ENCODE results near the gene HSBP1L1.

HSBP1L1 gene

GRCh38 chr18:79964330-79965118 lies at the start of gene HSBP1L1:
HSBP1L1 (plus strand) TSS chr18:79964643; CDS start chr18:79964736, 93 bp downstream.
- no peak for FAIRE-seq

DNA sequence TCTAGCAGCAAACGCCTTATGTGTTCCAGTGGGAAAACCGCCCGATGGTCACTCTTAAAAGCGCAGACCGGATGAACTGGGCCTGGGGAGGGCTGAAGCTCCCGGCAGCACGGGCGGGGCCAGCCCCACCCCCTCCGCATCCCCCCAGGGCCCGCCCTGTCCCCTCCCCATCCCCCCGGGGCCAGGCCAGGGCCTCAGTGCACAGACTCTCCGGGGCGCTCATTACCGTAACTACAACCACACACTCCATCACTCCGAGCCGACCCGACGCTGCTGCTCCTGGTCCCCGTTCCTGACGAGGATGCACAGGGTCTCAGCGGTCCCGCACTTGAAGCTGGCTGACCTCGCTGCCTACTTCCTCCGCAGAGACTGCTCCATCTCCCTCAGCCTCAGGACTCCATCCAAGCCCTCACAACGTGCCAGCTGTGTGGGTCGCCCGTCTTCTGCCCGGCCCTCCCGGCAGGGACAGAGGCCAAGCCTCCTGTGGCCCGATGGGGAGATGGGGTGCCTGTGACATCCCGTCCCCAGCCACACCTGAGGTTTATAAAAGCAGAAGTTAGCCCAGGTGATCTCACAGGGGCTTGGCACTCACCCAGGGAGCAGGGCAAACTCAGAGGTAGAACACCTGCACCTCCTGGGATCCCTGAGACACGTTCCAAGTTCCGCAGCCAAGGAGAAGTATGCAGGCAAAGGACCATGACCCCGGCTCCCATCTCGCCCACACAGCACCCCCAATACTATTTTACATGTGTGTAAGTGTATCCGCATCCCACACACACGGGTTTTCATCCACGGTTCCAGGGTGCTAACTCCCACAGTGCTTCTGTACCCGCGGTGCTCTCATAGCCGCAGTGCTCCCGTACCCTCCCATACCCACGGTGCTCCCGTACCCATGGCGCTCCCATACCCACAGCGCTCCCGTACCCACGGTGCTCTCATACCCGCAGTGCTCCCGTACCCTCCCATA lies 49.0 kb upstream of the HSBP1L1 start:
- no peak for FAIRE-seq

DNA sequence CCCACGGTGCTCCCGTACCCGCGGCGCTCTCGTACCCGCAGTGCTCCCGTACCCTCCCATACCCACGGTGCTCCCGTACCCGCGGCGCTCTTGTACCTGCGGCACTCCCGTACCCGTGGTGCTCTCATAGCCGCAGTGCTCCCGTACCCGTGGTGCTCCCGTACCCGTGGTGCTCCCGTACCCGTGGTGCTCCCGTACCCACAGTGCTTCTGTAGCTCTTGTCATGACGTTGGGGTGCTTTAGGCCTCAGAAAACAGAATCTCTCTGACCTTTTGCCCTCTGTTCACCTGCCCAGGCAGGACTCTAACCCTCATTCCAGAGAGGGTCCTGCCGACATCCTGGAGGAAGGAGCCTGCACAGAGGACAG lies 48.3 kb upstream of the HSBP1L1 start:
- FAIRE-seq, result no peak

DNA sequence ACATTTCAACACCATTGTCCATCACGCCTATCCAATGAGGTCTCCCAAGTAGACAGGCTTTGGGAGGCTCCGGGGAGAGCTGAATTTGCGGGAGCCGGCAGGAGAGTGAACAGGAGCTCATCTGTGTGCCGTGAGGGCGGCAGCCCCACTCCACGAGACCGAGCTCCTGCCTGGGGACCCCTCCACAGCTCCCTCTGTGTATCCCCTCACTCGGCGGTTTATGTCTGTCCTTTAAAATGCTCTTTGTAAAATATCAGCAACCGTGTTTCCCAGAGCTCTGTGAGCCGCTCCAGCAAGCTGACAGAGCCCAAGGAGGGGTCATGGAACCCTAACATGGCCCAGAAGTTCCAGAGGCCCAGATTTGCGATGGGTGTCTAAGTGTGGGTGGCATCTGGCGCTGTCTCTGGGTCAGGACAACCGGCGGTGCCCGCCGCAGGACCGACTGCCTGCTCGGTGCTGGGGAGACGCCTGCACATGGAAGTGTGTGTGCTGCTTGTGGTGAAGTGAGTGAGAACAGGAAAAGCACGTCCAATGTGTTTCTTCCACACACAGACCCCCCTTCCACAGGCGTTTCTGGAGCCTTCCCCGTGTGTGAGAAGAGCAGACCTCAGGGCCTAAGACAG lies 47.8 kb upstream of the HSBP1L1 start:
- no peak for FAIRE-seq

- FAIRE-seq, result no peak
These were observed 47.1 kb upstream of the HSBP1L1 start for GRCh38 chr18:79917169-79917852.

DNA sequence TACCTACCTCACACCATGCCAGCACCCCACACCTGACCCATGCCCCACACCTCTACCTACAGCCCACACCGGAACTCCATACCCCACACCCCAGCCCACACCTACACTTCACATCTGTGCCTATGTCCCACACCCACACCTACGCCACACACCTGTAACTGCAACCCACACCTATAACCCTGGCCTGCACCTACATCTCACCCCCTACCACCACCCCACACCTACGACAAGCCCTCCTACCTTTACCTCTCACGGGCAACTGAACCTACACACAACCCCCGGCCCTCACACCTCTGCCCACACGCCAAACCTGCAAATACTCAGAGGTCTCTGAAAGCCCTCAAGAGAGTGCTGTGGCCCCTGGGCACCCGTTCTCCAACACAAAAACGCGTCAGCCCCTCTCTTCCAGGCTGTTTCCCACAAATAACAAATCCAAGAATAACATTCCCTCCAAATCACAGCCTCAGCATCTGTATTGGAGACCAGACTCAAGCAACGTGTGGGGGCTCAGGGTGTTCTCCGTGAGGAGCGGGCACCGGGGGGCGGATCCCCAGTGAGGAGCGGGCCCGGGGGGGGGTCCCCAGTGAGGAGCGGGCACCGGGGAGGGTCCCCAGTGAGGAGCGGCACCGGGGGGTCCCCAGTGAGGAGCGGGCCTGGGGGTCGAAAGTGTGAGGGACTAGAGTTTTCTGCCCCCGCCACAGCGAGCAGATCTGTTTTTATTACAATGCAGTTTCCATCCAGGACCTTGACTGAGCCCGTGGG lies 46.4 kb upstream of the HSBP1L1 start:
- no peak for FAIRE-seq

GRCh38 chr18:79918615-79919011 lies 45.8 kb upstream of the HSBP1L1 start:
- FAIRE-seq, result no peak

DNA sequence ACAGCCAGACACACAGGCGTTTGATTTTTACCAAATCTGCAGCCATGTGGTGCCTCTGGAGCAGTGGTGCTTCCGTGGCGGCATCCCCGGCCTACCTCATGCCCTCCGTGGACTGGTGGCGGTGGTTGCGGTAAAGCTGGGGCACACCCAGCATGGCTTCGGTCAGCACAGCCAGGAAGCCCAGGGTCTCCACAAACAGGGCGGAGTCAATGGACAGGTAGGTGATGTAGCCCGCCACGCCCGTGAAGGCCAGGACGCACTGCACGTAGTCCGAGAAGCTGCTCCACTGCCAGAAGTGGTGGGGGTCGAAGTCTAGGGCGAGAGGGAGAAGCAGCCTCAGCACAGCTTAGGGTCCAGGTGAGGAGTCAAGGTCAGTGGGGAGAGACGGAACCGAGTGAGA lies 45.4 kb upstream of the HSBP1L1 start:
- FAIRE-seq, result no peak

GRCh38 chr18:79921984-79922965 lies 42.2 kb upstream of the HSBP1L1 start:
- no peak for FAIRE-seq

DNA sequence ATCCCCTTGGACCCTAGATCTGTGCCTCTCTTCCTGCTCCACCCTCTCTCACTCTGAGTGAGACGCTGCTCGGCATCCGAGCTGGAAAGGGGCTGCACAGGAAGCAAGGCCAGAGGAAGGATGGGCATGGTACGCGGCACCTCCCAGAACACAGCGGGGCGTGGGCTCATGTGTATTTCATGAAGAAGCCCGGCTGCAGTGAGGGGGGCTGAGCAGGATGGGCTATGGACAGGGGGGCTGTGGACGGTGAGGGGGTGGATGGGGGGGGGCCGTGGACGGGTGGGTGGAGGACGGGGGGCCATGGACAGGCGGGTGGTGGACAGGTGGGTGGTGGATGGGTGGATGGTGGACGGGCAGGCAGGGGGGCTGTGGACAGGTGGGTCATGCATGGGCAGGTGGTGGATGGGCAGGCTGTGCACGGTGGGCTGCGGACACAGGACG lies 41.5 kb upstream of the HSBP1L1 start:
- no peak for FAIRE-seq

GRCh38 chr18:79923896-79924585 lies 40.4 kb upstream of the HSBP1L1 start:
- no peak for FAIRE-seq

- FAIRE-seq, result peak; percentile 51
These were observed 39.4 kb upstream of the HSBP1L1 start for GRCh38 chr18:79924814-79925731.

DNA sequence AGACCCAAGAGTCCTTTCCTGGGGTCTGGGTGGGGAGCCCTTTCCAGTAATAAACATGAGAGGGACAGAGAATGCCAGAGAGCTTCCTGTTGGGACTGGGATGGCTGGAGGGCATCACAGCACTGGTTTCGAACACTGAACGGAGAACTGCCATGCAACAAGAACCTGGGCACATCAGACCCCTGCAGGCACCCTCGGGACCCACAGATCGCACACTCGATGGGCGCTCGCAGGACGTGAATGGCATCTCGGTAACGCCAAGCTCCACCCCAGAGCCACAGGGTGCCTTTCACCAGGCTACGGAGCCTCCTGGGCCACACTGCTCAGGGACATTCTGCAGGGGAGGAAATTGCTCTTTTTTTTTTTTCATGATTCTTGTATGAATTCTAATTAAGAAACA lies 38.1 kb upstream of the HSBP1L1 start:
- no peak for FAIRE-seq

DNA sequence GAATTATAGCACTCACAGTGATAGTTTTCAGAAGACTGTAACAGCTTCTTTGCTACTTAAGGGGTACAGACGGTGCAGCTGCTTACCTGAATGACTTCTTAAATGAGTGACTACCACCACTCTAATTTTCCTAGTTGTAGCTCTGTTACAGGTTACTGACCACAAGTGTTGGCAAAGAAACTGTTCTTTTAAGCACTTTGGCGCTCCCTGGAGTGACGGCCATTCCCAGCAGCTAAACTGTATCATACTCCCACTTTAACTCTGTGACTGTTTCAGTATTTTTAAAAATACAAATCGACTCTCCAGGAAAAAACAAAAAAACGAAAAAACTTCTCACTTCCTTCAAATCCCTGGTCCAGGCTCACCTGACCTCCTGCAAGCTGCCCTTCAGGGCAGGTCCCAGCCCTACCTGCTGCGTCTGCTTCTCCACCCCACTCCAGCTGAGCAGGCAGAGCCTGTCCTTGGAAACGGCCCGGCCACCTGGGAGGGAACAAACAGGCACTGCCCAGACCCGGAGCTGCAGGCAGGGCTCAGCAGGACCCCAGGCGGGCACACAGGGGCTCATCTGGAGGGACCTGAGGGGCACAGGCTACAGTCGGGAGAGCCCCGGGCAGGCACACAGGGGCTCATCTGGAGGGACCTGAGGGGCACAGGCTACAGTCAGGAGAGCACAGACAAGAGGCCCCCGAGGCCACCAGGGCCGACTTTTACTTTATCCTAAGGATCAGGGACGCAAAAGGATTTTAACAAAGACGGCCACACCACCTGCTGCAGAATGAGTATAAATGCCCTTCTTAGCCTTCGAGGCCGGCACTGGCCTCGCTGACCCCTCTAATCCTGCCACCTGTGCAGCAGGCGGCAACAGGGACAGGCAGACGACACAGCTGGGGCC lies 37.5 kb upstream of the HSBP1L1 start:
- FAIRE-seq, result no peak

DNA sequence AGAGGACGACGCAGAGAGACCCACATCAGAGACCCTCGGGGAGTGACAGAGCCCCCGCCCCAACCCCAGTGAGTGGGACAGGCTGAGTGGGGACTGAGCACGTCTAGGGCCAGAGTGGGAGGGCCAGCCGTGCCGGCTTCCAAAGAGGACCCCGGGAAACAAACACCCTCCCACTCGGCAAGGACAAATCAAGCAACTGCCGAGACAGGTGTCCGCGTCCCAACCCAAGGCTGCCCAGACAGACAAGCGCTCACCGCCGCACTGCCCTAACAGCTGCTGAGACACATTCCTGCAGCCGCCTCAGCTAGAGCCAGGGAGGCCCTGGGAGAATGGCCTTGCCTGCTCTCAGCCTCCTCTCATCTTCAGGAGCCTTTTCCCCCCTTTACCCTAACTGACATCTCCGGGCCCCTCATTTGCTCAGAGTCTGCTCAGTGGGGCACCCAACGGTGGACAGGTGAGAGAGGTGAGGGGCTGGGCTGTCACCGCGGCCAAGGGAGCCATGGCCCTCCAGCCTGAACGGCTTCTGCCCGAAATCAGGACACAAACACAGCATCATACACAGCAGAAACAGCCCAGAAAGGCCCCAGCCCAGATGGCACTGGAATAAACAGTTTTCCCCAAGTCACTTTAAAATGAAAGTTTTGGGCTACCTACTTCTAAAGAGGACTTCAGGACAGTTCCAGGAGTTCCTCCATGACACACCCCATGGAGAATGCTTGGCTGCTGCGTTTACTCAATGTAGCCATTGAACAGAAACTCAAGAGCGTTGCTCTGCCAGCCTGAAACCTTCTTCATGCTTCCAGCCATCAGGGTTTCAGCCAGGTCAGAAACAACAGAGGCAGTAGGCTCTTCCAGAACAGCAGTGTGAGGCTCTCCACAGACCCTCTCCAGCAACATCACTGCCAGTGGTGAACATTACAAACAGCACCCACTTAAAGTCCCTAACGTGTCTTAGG lies 36.6 kb upstream of the HSBP1L1 start:
- no peak for FAIRE-seq

DNA sequence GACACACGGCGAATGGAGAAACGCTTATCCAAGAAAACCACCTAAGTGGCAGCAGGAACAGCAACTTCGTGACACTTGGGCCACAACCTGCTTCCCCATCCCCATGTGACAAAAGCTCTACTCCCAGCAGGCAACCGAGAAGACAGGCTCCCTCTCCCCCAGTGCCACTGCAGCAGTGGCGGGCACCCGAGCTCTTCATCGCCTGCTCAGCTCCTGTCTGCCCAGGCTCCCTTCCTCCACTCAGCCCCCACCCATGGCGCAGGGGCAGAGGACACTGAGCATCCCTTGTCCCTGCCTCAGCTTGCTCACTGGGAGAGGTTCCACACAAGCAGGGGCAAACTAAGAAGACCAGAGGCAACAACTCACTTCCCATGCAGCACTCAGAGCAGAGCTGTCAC lies 35.9 kb upstream of the HSBP1L1 start:
- FAIRE-seq, result no peak
